H1 (cell line): Measurements from ENCODE around the gene METTL8. TPM values are rescaled to one million over a fixed set of nuclear protein-coding genes. Genes with fewer than 3 reads are reported as not detected.

Source experiments
- ASH2L ChIP-seq: fragments of 200-600, 300-600 bp; sonication (generic); IDR thresholded peaks from one replicate; pipeline ENCODE4 v1.7.1; 2017; ENCODE audit warnings: low read length
- ATF2 ChIP-seq: IDR thresholded peaks from 2 replicates; pipeline ENCODE4 v1.6.1; 2012; ENCODE audit warnings: low read length, inconsistent platforms
- BACH1 ChIP-seq: IDR thresholded peaks from 2 replicates; pipeline ENCODE4 v1.6.1; 2012; ENCODE audit warnings: low read length, improper control_type of control experiment
- BCL11A ChIP-seq, 2 experiments: IDR thresholded peaks; one replicate each; pipeline ENCODE4 v1.6.1; 2011; ENCODE audit warnings: low read depth in 2 of 2, low read length in 2 of 2, mild to moderate bottlenecking in 2 of 2
- CBX5 ChIP-seq: fragments of 300-800, 300-1000 bp; sonication (generic); IDR thresholded peaks from 2 replicates; pipeline ENCODE4 v1.7.1; 2016; ENCODE audit warnings: antibody characterized with exemption, low read length, low read depth
- CTCF ChIP-seq, 3 experiments: IDR thresholded peaks; 1 replicate in 2 of 3; 2 replicates in 1 of 3; pipeline versions ENCODE4 v1.5.1 to v1.6.1; 2011; ENCODE audit warnings: low read length in 3 of 3, mild to moderate bottlenecking in 3 of 3, inconsistent platforms in 2 of 3, low read depth in 1 of 3, moderate library complexity in 1 of 3; ENCODE audit not compliant: insufficient read depth in 1 of 3; ENCODE audit errors: control extremely low read depth in 1 of 3
- EGR1 ChIP-seq: IDR thresholded peaks from 2 replicates; pipeline ENCODE4 v1.6.1; 2011; ENCODE audit warnings: low read depth, low read length, borderline replicate concordance
- FOSL1 ChIP-seq: IDR thresholded peaks from 2 replicates; pipeline ENCODE4 v1.6.1; 2011; ENCODE audit warnings: mild to moderate bottlenecking, low read depth, low read length, moderate library complexity; ENCODE audit not compliant: insufficient read depth
- JUND ChIP-seq: IDR thresholded peaks from 2 replicates; pipeline ENCODE4 v1.6.1; 2011; ENCODE audit warnings: mild to moderate bottlenecking, improper control_type of control experiment, low read length
- MAX ChIP-seq: IDR thresholded peaks from 2 replicates; pipeline ENCODE4 v1.6.1; 2012; ENCODE audit warnings: inconsistent platforms
- PHF8 ChIP-seq: fragments of 200-600 bp; sonication (generic); conservative IDR thresholded peaks from 2 replicates; pipeline ENCODE4 v1.7.1; 2012; ENCODE audit warnings: low read depth, mild to moderate bottlenecking, inconsistent platforms, low read length, moderate library complexity
- POLR2A ChIP-seq, 2 experiments: IDR thresholded peaks; 1 replicate in 1 of 2; 2 replicates in 1 of 2; pipeline ENCODE4 v1.6.1; 2011; ENCODE audit warnings: low read depth in 2 of 2, low read length in 2 of 2, mild to moderate bottlenecking in 2 of 2; ENCODE audit errors: control extremely low read depth in 1 of 2
- POLR2AphosphoS5 ChIP-seq: IDR thresholded peaks from 2 replicates; pipeline ENCODE4 v1.6.1; 2011; ENCODE audit warnings: low read depth, low read length
- RAD21 ChIP-seq, 2 experiments: IDR thresholded peaks in 1 of 2; conservative IDR thresholded peaks in 1 of 2; 2 replicates each; pipeline ENCODE4 v1.6.1; 2011; ENCODE audit warnings: low read depth in 2 of 2, low read length in 2 of 2, improper control_type of control experiment in 1 of 2, inconsistent platforms in 1 of 2, mild to moderate bottlenecking in 1 of 2, moderate library complexity in 1 of 2
- SIRT6 ChIP-seq: IDR thresholded peaks from one replicate; pipeline ENCODE4 v1.7.1; 2012; ENCODE audit warnings: low read length, inconsistent platforms
- TEAD4 ChIP-seq: IDR thresholded peaks from 2 replicates; pipeline ENCODE4 v1.6.1; 2012; ENCODE audit warnings: low read depth, low read length, inconsistent platforms, mixed read lengths
- YY1 ChIP-seq: IDR thresholded peaks from 2 replicates; pipeline ENCODE4 v1.6.1; 2011; ENCODE audit warnings: low read depth, mild to moderate bottlenecking, low read length
- ZNF274 ChIP-seq: IDR thresholded peaks from 2 replicates; pipeline ENCODE4 v1.7.0; 2012; ENCODE audit warnings: low read length, borderline replicate concordance; ENCODE audit errors: extremely low read depth
- polyA plus RNA-seq, 7 experiments: library from polyadenylated mRNA; depleted of rRNA in 3 of 7; stranded (reverse) in 5 of 7; unstranded in 2 of 7; fragments of >200 nt in 5 of 7; fragments of 200-250 nt in 2 of 7; gene quantifications; 1 replicate in 5 of 7; 2 replicates in 1 of 7; 4 replicates in 1 of 7; pipeline versions ENCODE4 v1.2.1 to v1.2.3, GENCODE V29; 2011 to 2013; ENCODE audit warnings: missing spikeins in 2 of 7, mixed read lengths in 2 of 7
- total RNA-seq: library from RNA; stranded (reverse); fragmentation: NEBNext Ultra II Directional; extraction: Animal tissue kit (Norgen Biotek cat#: 25700); gene quantifications from 2 replicates; pipeline ENCODE4 v1.2.1, GENCODE V29; 2021

Gene METTL8
- total and polyA plus RNA-seq, 2 of the 8 experiments (the other 6 are each of a cell fraction or from before 2014, with no cell fraction given), result 17.6 to 79.7 TPM

- no peak for TF ChIP-seq JUND
- TF ChIP-seq BACH1, result no peak
- no peak for TF ChIP-seq SIRT6
- TF ChIP-seq CBX5, result no peak
- TF ChIP-seq BCL11A (IDR thresholded peaks at IDR 0.05; ENCODE audit: low read depth in 2 of 2, low read length in 2 of 2), result no peak
- peak; percentile 90 for TF ChIP-seq TEAD4
- TF ChIP-seq POLR2A (IDR thresholded peaks at IDR 0.05; ENCODE audit: control extremely low read depth in 1 of 2, low read depth in 2 of 2, low read length in 2 of 2), result no peak
- TF ChIP-seq RAD21 (IDR thresholded peaks at IDR 0.05 in 1 of 2, conservative IDR thresholded peaks at IDR 0.05 in 1 of 2; ENCODE audit: low read depth in 2 of 2, low read length in 2 of 2), result 0 out of 4 replicates have a peak, but pooled peaks of 1 of the 2 experiments have one; percentile 10
- no peak for TF ChIP-seq MAX
- peak; percentile 42 for TF ChIP-seq ASH2L
- no peak for TF ChIP-seq PHF8
- TF ChIP-seq ATF2, result no peak
- no peak for TF ChIP-seq ZNF274
- TF ChIP-seq EGR1, result no peak
- TF ChIP-seq YY1, result 0 out of 2 replicates have a peak, but pooled peaks have one; percentile 18
- TF ChIP-seq CTCF (IDR thresholded peaks at IDR 0.05; ENCODE audit: control extremely low read depth in 1 of 3, insufficient read depth in 1 of 3, low read depth in 1 of 3, low read length in 3 of 3), result no peak
- no peak for TF ChIP-seq FOSL1
- no peak for TF ChIP-seq POLR2AphosphoS5
Measured at GRCh38 chr2:171327043-171327496, 106.7 kb downstream of the METTL8 start (continued).
